GM19397 (cell line): ENCODE data around the gene SMCO4.
A peak's percentile ranks its signal among the peaks of the same experiment; 100 is the strongest.
"Not testable (repeated sequence)": the region's sequence is repeated elsewhere in the genome, so short reads cannot be mapped to it uniquely, and the experiment has no call there.

Source experiments
- ATAC-seq: cut with Tn5 transposase; IDR thresholded peaks from one replicate; pipeline ENCODE4 v1.9.1; 2021; ENCODE audit warnings: mild to moderate bottlenecking, moderate library complexity; ENCODE audit not compliant: unreplicated experiment

The SMCO4 gene

GRCh38 chr11:93560199-93560932 lies 17.2 kb upstream of the SMCO4 start:
- ATAC-seq: no peak

- no peak for ATAC-seq
Observed at GRCh38 chr11:93559681-93560080, 16.5 kb upstream of the SMCO4 start.

- no peak for ATAC-seq
Observed at GRCh38 chr11:93552874-93553273, 9.7 kb upstream of the SMCO4 start.

- ATAC-seq: no peak
Observed at GRCh38 chr11:93549976-93550375, 6.8 kb upstream of the SMCO4 start.

GRCh38 chr11:93548679-93549319 lies 5.6 kb upstream of the SMCO4 start:
- ATAC-seq: no peak

GRCh38 chr11:93547773-93548172 lies 4.6 kb upstream of the SMCO4 start:
- no peak for ATAC-seq

- ATAC-seq: no peak
Observed at GRCh38 chr11:93547028-93547427, 3.8 kb upstream of the SMCO4 start.

- no peak for ATAC-seq
Observed at GRCh38 chr11:93545566-93545965, 2.4 kb upstream of the SMCO4 start.

GRCh38 chr11:93542811-93543229 lies 371 bp downstream of the SMCO4 start:
- peak; percentile 37 for ATAC-seq

GRCh38 chr11:93541884-93542810 lies 1.0 kb downstream of the SMCO4 start:
- ATAC-seq: peak; percentile 51

GRCh38 chr11:93540896-93541553 lies 2.2 kb downstream of the SMCO4 start:
- no peak for ATAC-seq

- ATAC-seq: no peak
Observed at GRCh38 chr11:93540337-93540736, 2.9 kb downstream of the SMCO4 start.

- ATAC-seq: no peak
Observed at GRCh38 chr11:93537767-93538261, 5.4 kb downstream of the SMCO4 start.

GRCh38 chr11:93537049-93537448 lies 6.1 kb downstream of the SMCO4 start:
- no peak for ATAC-seq

GRCh38 chr11:93536101-93536861 lies 6.9 kb downstream of the SMCO4 start:
- no peak for ATAC-seq

- not testable (repeated sequence) for ATAC-seq
Observed at GRCh38 chr11:93535578-93535977, 7.6 kb downstream of the SMCO4 start.

GRCh38 chr11:93532806-93533205 lies 10.4 kb downstream of the SMCO4 start:
- no peak for ATAC-seq

- ATAC-seq: no peak
Observed at GRCh38 chr11:93532281-93532789, 10.9 kb downstream of the SMCO4 start.

GRCh38 chr11:93530468-93530826 lies 12.7 kb downstream of the SMCO4 start:
- ATAC-seq: no peak
